Measurements from ENCODE around the gene ZFP36L1. TPM values are rescaled to one million over a fixed set of nuclear protein-coding genes. Genes with fewer than 3 reads are reported as not detected.

Gene ZFP36L1
- total and polyA plus RNA-seq, 8 donors, result 44.4 to 655 (median 131) TPM

DNA sequence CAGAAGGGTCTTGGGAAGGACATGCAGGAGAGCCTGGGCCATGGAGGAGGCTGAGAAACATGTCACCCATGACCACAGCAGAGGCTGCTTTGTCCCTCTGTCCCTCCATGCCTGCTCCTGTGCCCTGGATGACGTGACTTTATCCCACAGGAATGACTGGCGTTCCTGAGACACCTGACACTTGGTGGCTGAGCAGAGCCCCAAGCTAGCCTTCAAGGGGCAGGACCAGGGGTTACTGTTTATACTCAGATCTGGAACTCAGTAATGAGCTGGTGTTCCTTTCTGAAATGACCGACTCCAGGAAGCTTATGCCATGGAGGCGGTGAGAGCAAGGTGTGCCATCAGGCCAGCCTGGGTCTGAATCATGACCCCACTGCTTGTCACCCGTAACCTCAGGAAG is 44.2 kb downstream of the ZFP36L1 start:
- Histone ChIP-seq H3K27me3 (no peaks in the 10 kb centered on the region), H3K36me3 (no peaks in the 10 kb centered on the region), H3K9me3 (no peaks in the 10 kb centered on the region), H3K27ac (no peak overlapping the region), H3K4me3 (no peak overlapping the region), H3K4me1 (peaks cover 0 to 7% (median 0%) of the 10 kb centered on the region in 4 donors)
- 87 to 95% (median 91%) methylated on average over 5 of the region's 5 CpGs for WGBS, 5 donors
- intact Hi-C loops (cut with DNase I; ENCODE audit: low total_unique reads), result no loop called here
- no peak for DNase-seq
- TF ChIP-seq POLR2A (IDR thresholded peaks at IDR 0.05) (no peak), POLR2AphosphoS5 (IDR thresholded peaks at IDR 0.05) (no peak), EP300 (IDR thresholded peaks at IDR 0.05) (no peak)
- TF ChIP-seq, protein P1, sequence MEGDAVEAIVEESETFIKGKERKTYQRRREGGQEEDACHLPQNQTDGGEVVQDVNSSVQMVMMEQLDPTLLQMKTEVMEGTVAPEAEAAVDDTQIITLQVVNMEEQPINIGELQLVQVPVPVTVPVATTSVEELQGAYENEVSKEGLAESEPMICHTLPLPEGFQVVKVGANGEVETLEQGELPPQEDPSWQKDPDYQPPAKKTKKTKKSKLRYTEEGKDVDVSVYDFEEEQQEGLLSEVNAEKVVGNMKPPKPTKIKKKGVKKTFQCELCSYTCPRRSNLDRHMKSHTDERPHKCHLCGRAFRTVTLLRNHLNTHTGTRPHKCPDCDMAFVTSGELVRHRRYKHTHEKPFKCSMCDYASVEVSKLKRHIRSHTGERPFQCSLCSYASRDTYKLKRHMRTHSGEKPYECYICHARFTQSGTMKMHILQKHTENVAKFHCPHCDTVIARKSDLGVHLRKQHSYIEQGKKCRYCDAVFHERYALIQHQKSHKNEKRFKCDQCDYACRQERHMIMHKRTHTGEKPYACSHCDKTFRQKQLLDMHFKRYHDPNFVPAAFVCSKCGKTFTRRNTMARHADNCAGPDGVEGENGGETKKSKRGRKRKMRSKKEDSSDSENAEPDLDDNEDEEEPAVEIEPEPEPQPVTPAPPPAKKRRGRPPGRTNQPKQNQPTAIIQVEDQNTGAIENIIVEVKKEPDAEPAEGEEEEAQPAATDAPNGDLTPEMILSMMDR (IDR thresholded peaks at IDR 0.05), result no peak

DNA sequence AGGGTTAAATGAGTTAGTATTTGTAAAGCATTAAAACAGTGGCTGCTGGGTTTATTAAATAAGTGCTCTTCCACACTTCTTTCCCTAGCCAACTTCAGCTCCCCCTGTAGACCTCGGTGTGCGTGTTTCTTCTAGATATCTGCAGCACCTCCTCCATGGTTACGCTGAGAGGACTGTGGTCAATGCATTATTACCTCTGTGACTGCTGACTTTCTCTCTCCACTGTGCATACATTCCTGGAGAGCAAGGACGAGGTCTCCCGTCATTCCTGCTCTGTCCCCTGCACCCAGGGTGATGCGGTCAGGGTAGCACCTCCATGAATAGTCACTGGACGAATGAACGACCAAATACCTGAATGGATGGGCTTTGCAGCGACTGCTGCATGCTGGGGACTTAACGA is 44.6 kb downstream of the ZFP36L1 start:
- 85 to 94% (median 93%) methylated on average over 10 of the region's 10 CpGs for WGBS, 5 donors
- Histone ChIP-seq H3K27ac (no peak overlapping the region), H3K36me3 (no peaks in the 10 kb centered on the region), H3K27me3 (no peaks in the 10 kb centered on the region), H3K4me3 (no peak overlapping the region), H3K9me3 (no peaks in the 10 kb centered on the region), H3K4me1 (peaks cover 0 to 7% (median 0%) of the 10 kb centered on the region in 4 donors)
- intact Hi-C loops (cut with DNase I; ENCODE audit: low total_unique reads), result no loop called here
- TF ChIP-seq EP300 (IDR thresholded peaks at IDR 0.05) (no peak), POLR2A (IDR thresholded peaks at IDR 0.05) (no peak), POLR2AphosphoS5 (IDR thresholded peaks at IDR 0.05) (no peak)
- TF ChIP-seq, protein P1 (IDR thresholded peaks at IDR 0.05), result no peak
- no peak for DNase-seq

DNA sequence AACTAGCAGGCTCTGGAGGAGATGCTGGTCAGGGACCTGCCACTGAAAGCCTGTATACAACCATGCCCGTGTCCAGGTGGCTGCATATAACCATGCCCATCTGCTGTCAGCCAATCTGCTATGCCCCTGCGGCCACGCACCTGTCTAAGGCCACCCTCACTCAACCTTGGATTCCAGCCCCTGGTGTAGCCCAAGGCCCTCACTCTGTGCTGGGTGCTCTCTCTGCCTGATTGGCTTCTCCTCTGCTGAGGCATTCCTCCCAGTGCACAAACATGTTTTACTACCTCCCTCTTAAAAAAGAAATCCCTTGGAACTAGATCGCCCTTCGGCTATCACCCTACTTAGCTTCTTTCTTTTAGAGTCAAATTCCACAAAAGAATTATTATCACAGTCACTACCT is 45.5 kb downstream of the ZFP36L1 start:
- no peak overlapping the region for H3K27ac ChIP-seq
- H3K36me3 ChIP-seq, result no peaks in the 10 kb centered on the region
- DNase-seq, result no peak
- no peaks in the 10 kb centered on the region for H3K9me3 ChIP-seq
- H3K4me1 ChIP-seq, result peaks cover 0 to under 1% (median 0%) of the 10 kb centered on the region in 4 donors
- TF ChIP-seq POLR2AphosphoS5 (IDR thresholded peaks at IDR 0.05) (no peak), POLR2A (IDR thresholded peaks at IDR 0.05) (no peak)
- H3K4me3 ChIP-seq, result no peak overlapping the region
- intact Hi-C loops (cut with DNase I; ENCODE audit: low total_unique reads), result no loop called here
- H3K27me3 ChIP-seq, result no peaks in the 10 kb centered on the region
- WGBS, 5 donors, result 92 to 96% (median 95%) methylated on average over 5 of the region's 5 CpGs

DNA sequence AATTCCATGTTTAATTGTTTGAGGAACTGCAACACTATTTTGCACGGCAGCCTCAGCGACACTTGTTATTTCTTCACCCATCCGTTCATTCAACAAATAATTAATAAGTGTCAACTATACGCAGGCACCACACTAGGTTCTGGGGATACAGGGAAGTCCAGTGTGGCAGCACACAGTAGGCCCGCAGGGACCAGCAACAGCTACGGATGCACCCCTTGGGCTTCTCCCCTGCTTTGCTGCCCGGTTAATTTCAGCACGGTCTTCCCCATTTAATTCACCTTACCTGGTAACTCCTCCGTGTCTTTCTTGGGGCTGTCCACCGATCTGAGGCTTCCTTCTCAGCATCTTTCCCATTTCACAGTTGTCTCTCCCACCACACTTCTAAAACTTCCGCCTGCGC is 48.3 kb downstream of the ZFP36L1 start:
- intact Hi-C loops (cut with DNase I; ENCODE audit: low total_unique reads), result no loop called here
- Histone ChIP-seq H3K36me3 (no peaks in the 10 kb centered on the region), H3K4me1 (no peaks in the 10 kb centered on the region), H3K4me3 (no peak overlapping the region), H3K27ac (no peak overlapping the region), H3K27me3 (no peaks in the 10 kb centered on the region), H3K9me3 (no peaks in the 10 kb centered on the region)
- 90 to 95% (median 92%) methylated on average over 12 of the region's 12 CpGs for WGBS, 5 donors
- DNase-seq, result no peak
- TF ChIP-seq, protein P1 (IDR thresholded peaks at IDR 0.05), result no peak
- TF ChIP-seq EP300 (IDR thresholded peaks at IDR 0.05) (no peak), POLR2A (IDR thresholded peaks at IDR 0.05) (no peak), POLR2AphosphoS5 (IDR thresholded peaks at IDR 0.05) (no peak)

DNA sequence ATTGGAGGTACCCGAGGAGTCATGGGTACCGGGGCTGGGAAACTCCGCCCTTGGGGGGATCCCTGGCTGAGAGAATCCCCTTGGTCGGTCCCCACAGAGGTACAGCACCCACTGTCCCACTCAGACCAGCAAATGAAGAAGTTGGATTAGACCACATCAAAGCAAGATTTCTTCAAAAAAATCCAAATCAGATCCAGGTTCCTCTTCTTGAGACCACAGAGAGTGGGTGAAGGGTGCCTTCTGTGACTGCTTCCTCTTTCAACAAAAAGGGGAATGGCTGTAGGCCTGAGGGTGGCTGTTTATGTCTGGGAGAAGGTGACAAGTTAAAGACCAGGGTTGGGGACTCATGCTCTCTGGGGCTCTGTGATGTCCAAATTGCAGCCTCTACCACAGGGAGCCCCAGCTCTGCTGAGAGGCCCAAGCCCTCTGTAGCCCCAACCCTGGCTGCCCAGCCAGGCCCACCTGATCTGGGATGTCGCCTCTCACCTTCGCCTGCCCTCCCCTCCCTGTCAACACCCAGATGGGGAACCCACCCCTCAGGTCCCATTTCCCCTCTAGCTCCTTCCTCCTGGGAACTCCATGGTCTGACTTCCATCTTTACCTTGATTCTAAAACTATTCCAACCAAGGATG is 50.9 kb downstream of the ZFP36L1 start:
- TF ChIP-seq, protein P1 (IDR thresholded peaks at IDR 0.05), result no peak
- no peak for TF ChIP-seq EP300 (IDR thresholded peaks at IDR 0.05)
- TF ChIP-seq POLR2A (IDR thresholded peaks at IDR 0.05), result no peak
- no peak for TF ChIP-seq POLR2AphosphoS5 (IDR thresholded peaks at IDR 0.05)
- Histone ChIP-seq H3K4me1 (peaks cover 0 to 7% (median 2%) of the 10 kb centered on the region in 4 donors), H3K27ac (no peak overlapping the region), H3K27me3 (no peaks in the 10 kb centered on the region), H3K4me3 (no peak overlapping the region), H3K9me3 (no peaks in the 10 kb centered on the region), H3K36me3 (no peaks in the 10 kb centered on the region)
- intact Hi-C loops (cut with DNase I; ENCODE audit: low total_unique reads), result no loop called here
- 84 to 96% (median 90%) methylated on average over 6 of the region's 6 CpGs for WGBS, 5 donors
- DNase-seq, result no peak

Data from stomach (tissue), 9 donors.